HG02884 (cell line): ENCODE measurements around the gene APOBR.
"Not testable (repeated sequence)": the region's sequence is repeated elsewhere in the genome, so short reads cannot be mapped to it uniquely, and the experiment has no call there.

Experiments used
- ATAC-seq: cut with Tn5 transposase; IDR thresholded peaks from one replicate; pipeline ENCODE4 v1.9.1; 2021; ENCODE audit warnings: mild to moderate bottlenecking, moderate library complexity; ENCODE audit not compliant: unreplicated experiment

The APOBR gene

DNA sequence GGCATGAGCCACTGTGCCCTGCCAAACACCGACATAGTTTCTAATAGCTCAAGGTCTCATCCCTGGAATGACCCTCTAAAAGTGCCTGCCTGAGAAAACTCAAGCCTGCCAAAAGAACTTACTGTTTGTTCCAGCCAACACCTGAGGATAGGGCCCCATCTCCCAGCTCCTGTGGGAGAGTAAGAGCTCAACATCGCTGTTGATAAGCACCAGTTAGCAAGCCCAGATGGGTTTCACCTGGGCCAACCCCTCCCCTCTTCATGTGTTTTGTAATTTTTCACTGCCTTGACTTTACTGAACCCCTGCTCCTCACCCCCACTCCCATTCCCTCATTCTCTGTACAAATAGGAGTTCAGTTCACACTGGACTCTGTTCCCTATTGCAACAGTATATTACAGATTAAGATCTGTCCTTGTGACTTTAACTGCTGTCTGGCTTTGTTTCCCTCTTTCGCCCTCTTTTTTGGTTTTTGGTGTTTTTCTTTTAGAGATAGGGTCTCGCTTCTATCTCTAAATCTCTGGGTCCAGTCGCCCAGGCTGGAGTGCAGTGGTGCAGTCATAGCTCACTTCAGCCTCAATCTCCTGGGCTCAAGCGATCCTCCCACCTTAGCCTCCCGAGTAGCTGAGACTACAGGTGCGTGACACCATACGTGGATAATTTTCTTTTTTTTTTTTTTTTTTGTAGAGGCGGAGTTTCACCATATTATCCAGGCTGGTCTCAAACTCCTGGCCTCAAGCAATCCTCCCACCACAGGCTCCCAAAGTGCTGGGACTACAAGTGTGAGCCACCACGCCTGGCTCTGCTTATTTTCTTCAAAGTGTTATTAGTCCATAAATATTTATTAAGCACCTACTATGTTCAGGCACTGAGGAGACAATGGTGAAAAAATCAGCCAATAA, 32.0 kb downstream of the APOBR start:
- no peak for ATAC-seq

DNA sequence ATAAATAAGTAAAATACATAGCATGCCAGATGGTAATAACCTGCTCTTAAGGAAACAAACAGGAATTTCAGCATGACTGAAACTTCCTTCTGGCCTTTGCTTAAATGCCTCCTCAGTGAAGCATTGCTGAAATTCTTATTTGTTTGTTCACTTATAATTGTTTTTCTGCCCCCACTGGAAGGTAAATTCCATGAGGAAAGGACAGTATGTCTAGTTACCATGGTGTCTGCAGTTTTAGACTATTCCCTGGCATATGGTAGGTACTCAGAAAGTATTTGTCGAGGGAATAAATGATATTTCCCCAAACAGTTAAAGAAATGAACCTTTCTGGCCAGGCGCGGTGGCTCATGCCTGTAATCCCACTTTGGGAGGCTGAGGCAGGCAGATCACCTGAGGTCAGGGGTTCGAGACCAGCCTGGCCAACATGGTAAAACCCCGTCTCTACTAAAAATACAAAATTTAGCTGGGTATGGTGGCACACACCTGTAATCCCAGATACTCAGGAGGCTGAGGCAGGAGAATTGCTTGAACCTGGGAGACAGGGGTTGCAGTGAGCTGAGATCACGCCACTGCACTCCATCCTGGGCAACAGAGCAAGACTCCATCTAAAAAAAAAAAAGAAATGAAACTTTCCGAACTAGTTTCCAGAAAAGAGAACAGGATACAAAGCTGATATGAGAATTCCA, 32.8 kb downstream of the APOBR start:
- ATAC-seq: not testable (repeated sequence)

DNA sequence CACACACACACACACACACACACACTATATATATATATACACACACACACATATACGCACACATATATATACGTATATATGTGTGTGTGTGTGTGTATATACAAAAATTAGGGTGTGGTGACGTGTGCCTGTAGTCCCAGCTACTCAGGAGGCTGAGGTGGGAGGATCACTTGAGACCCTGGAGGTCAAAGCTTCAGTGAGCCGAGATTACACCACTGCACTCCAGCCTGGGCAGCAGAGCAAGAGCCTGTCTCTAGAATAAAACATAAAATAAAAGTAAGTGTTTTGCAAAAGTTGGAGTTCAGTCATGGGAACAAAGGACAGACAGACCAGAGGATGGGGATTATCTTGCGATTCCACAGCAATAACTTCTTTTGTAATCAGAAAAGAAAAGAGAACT, 33.5 kb downstream of the APOBR start:
- no peak for ATAC-seq

DNA sequence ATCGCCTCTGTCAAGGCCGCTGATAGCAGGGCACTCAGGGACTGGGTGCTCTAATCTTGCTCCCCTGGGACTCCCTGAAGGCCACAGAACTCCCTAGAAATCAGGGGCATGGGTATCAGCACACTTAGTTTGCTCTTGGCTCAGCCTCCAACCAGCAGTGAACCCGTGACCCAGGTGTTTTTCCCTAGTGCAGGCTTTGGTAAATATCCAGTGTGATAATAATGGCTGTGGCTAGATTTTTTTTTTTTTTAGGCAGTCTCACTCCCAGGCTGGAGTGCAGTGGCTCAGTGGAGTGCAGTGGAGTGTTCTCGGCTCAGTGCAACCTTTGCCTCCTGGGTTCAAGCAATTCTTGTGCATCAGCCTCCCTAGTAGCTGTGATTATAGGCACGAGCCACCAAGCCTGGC, 34.0 kb downstream of the APOBR start:
- no peak for ATAC-seq

DNA sequence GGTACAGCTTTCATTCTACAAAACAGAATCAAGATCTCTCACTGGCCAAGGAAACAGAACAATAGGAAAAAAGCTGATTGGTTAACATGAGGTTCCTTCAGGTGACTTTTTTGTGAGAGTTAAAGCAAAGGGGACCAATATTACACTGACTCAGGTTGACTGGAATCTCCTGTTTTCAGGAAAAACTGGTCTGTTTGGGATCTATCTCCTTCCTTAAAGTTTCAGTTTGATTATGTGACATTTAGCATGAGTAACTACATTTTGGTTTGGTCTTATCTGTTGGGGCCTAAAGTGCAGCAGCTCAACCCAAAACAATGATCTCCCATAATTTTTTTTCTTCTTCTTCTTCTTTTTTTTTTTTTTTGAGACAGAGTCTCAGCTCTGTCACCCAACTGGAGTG, 34.7 kb downstream of the APOBR start:
- no peak for ATAC-seq

DNA sequence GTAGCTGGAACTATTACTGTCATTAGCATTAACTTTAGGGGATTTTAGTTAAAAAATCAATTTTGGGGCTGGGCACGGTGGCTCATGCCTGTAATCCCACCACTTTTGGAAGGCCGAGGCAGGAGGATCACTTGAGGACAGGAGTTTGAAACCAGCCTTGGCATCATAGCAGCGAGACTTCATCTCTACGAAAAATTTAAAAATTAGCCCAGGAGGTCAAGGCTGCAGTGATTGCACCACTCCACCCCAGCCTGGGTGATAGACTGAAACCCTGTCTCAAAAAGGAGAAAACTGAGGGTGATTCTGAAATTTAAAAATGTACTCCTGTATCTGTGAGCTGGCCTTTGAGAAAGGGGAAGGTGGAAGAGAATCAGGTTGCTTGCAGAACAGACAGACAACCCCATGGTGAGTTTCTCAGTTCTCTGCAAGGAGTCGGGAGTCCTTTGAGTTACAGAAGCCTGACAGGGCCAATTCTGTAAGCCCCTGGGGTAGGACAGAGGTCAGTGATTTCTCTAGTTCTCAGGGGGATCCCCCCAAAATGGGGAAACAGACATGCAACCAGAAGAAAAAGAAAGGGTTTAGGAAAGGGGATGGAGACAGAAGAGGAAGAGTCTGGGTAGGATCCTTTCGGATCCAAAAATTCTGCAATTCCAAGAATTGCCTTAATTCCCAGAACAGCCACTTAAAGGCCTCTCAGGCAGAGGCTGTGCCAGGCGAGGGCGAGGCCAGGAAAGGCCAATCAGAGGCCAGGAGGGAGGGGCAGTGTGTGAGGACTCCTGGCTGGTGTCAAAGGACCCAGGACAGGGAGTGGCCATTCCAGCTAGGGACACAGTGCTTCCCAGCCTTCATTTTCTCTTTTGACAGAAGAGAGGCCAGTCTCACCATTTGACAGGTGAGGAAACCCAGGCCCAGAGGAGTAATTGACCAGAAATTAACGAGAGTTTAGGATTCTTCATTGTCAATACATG, 37.6 kb downstream of the APOBR start:
- no peak for ATAC-seq

DNA sequence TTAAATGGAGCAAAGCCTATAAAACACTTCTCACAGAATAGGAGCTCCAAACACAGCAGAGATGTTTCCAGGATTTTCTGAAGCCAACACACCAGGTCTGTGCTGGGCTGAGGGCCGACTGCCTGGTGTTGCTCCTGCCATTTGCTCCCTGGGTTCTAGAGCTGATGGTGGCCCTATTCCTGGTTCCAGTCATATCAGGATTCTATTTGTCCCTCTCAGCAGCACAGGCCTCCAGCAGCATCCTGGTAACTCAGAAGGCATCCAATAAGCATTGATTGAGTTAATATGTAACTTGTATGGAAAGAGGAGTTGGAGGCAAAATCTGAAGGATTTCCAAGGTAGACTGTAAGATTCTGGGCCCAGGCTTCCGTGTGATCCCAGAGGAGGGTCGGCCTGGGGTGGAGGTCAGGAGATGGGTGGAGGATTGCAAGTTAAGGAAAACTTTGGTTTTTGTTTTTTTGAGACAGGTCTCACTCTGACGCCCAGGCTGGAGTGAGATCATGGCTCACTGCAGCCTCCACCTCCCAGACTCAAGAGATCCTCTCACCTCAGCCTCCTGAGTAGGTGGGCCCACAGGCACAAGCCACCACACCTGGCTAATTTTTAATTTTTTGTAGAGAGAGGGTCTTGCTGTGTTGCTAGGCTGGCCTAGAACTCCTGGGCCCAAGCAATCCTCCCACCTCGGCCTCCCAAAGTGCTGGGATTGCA, 38.7 kb downstream of the APOBR start:
- ATAC-seq: no peak

DNA sequence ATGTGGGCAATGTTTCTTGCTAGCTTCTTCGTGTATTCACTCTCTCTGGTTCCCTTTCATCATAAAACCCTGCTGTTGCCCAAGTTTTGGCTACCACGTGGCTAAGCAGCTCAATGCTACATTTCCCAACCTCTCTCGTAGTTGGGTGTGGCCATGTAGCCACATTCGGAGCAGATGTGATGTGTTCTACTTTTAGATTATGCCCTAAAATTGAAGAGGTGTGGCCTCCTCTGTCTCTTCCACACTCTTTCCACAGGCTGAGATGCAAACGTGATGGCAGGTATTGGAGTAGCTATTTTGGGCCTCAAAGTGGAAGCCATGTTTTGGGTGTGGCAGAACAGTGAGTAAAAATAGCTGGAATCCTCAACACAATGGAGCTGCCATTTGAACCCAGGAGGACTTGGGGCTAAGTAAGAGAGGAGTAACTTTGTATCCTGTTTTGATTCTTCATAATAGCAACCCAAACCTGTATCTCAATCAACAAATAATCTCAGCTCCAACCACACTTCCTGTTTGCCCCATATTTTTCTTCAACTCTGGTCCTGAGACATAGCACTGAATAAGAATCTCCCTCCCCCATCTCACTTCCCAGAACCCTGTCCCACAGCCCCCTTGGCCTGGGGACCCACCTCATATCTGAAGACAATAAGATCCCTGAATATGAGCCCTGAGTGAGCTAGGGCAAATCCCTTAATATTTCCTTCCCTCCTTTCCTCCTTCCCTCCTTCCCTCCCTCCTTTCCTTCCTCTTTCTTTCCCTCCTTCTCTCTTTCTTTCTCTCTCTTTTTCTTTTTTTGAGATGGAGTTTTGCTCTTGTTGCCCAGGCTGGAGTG, 40.3 kb downstream of the APOBR start:
- ATAC-seq: no peak

DNA sequence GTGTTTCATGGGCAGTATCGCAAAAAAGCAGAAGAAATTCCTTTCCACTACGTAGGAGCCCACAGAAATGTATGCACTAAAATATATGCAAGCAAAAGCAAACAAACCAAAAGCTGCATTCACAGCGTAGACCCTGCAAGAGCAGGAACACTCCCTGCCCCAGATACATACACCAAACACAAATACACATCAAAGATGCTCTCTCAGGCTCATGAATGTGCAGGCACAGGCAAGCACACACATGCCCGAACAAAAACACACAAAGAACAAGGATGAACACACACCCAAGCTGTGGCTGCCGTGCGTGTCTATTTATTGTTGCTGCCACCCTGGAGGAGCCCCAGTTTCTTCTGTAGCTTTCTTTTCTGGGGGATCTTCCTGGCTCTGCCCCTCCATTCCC, 42.6 kb downstream of the APOBR start:
- ATAC-seq: no peak

DNA sequence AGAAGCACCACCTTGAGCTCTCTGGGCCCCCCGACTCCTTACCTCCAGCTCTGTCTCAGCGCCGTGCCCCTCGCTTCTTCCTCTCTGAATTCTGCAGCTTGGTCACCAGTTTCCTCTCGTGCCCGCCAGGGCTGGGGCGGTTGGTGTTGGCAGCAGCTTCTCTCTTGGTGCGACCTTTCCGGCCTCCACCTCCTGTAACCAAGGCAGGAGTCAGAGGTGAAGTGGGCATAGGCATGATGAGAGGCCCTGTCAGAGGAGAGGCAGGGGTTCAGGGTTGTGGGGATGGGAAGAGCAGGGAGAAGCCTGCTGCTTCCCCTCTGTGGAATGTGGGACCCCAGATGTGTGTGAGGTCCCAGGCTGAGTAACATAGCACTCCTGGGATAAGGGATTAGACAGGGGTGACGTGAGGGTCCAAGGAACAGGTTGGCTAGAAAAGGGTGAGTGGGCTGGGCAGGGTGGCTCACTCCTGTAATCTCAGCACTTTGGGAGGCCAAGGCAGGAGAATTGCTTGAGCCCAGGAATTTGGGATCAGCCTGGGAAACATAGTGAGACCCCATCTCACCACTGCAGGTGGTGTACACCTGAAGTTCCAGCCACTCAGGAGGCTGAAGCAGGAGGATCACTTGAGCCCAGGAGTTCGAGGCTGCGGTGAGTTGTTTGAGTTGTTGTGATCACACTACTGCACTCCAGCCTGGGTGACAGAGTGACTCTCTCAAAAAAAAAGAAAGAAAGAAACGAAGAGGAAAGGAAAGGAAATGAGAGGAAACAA, 43.7 kb downstream of the APOBR start:
- ATAC-seq: no peak

DNA sequence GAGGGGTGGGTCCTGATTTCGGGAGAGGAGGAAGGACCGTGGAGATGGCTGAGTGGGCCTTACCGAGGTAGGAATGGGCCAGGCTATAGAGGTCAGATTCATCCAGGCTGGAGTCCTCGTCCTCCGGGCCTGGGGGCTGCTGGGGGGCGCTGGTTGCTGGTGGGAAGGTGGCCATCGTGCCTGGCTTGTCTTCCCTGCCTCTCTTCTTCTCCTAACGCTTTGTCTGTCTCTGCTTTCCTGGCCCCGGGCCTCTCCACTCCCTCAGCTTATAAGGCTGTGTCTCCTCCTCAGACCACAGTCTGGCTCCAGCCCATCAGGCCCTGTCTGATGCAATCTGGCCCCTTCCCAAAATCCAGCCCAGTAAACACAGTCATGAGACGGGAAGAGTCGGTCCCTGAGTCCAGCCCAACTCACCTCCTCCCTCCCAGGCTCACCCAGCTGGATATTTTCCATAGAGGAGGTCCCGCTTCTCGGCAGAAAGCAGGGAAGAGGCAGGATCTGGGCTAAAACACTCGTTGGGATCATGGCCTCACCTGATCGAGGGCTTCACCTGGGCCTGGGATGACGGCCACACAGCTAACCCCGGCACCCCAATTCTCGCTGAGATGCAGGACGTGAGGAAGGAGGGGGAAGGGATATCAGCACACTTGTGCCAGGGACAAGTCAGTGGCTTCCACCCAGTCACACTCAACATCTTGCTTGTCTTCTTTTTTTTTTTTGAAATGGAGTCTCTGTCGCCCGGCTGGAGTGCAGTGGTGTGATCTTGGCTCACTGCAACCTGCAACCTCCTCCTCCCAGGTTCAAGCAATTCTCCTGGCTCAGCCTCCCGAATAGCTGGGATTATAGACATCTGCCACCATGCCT, 44.5 kb downstream of the APOBR start, which contains the start of gene NUPR1:
Gene NUPR1, minus strand, starts transcription at position 242 of the 864 bp plus-strand sequence. Its CDS starts 67 bp downstream, at position 175.
- no peak for ATAC-seq

DNA sequence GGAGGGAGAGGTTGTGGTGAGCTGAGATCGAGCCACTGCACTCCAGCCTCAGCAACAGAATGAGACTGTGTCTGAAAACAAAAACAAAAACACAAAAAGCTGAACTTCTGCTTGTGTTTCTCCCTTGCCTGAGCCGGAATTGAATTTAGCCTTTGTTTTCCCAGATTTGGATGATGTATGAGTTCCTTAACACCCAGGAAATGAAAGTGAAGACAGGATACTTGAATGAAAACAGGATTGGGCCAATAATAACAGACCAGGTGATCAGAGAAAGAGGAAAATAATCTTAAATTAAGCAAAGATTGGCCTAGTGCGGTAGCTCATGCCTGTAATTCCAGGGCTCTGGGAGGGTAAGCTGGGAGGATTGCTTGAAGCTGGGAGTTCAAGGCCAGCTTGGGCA, 45.9 kb downstream of the APOBR start:
- ATAC-seq: no peak

DNA sequence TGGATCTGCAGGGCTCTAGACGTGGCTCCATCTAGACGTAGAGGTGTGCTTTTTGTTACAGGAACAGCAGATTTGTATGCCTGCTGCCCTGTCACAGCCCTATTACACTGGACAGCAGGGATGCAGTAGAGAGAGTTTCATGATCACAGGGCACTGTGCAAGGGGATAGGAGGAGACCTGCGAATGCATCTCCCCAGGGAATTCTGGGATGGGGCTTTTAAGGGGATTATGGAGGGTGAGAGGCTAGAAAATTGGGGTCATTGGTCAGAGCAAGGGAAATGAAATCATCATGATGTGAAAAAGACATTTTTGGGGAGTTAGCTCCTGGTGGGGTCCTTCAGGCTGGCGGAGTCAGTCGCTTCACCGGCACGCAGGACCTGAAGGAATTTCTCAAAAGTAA, 48.2 kb downstream of the APOBR start:
- ATAC-seq: no peak

DNA sequence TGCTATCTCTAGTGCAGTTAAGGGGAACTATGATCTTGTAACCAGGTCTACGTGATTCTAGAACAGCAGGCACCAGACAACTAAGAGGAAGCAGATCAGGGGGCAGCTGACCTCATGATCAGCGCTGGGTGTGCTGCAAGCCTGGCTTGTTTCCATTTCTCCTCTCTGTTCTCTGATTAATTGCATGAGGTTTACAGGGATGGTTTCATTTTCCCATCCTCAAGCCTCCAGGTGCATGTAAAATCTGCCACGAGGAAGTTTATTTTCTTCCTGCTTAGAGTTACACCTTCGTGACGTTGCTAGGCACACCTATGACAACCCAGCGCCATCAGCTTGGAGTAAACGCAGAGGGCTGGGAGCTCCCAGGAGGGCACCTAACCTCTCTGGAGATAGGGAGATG, 48.6 kb downstream of the APOBR start:
- ATAC-seq: no peak

DNA sequence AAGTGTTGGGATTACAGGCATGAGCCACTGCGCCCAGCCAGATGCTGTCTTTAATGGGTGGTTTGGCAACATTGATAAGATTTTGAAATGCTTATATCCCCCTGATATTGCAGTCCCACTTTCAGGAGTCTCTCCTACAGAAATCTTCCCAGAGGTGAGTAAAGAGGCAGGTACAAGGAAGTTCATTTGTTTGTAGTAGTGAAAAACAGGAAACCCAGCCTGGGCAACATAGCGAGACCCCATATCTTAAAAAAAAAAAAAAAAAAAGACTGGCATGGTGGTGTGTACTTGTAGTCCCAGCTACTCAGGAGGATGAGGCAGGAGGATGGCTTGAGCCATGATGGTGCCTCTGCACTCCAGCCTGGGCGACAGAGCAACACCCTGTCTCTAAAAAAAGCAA, 50.6 kb downstream of the APOBR start:
- no peak for ATAC-seq

DNA sequence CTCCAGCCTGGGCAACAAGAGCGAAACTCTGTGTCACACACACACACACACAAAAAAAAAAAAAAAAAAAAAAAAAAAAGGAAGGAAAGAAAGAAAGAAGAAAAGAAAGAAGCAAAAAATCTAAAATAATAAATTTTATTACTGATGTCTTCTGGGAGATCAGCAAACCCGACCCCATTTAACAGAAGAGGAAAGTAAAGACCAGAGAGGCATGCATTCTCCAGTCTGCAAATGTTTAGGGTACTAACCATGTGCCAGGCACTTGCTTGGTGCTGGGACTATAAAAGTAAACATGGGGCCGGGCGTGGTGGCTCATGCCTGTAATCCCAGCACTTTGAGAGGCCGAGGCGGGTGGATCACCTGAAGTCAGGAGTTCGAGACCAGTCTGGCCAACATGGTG, 51.5 kb downstream of the APOBR start:
- not testable (repeated sequence) for ATAC-seq

DNA sequence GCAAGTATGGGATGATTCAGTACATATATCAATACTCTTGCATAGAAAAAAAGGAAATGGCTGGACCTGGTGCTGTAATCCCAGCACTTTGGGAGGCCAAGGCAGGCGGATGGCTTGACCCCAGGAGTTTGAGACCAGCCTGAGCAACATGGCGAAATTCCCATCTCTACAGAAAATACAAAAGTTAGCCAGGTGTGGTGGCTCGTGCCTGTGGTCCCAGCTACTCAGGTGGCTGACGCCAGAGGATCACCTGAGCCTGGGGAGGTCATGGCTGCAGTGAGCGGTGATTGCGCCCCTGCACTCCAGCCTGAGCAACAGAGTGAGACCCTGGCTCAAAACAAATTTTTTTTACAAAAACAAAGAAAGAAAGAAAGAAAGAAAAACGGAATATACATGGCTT, 52.2 kb downstream of the APOBR start:
- no peak for ATAC-seq

DNA sequence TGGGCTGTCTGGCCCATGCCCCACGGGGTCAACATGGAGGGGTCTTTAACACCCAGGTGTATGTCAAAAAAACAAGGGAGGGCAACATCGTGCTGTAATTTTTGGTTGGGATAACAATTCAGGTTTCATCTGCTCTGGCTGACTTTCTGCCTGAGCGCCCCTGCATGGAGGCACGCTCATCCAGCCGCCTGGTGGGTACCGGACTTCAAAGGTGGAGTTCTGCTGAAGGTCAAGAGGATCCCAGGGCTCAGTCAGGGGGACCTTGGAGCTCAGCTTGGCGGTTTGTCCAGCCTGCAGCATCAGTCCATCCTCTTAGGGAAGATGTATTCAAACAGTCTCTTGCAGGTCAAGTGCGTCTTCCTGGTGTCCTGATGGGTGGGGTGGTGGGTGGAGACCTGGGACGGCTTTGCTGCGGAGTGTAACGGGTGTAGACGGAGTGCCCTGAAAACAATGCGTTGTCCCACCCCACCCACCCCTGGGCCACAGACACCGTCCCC, 53.9 kb downstream of the APOBR start:
- no peak for ATAC-seq
